ENCODE measurements around the gene PMAIP1.

- TF ChIP-seq, protein P1, sequence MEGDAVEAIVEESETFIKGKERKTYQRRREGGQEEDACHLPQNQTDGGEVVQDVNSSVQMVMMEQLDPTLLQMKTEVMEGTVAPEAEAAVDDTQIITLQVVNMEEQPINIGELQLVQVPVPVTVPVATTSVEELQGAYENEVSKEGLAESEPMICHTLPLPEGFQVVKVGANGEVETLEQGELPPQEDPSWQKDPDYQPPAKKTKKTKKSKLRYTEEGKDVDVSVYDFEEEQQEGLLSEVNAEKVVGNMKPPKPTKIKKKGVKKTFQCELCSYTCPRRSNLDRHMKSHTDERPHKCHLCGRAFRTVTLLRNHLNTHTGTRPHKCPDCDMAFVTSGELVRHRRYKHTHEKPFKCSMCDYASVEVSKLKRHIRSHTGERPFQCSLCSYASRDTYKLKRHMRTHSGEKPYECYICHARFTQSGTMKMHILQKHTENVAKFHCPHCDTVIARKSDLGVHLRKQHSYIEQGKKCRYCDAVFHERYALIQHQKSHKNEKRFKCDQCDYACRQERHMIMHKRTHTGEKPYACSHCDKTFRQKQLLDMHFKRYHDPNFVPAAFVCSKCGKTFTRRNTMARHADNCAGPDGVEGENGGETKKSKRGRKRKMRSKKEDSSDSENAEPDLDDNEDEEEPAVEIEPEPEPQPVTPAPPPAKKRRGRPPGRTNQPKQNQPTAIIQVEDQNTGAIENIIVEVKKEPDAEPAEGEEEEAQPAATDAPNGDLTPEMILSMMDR (optimal IDR thresholded peaks at IDR 0.05 in 1 of 3, IDR thresholded peaks at IDR 0.05 in 1 of 3, conservative IDR thresholded peaks at IDR 0.05 in 1 of 3; ENCODE audit: extremely low read depth in 1 of 3, insufficient read depth in 2 of 3, low read length in 3 of 3), result no peak
- TF ChIP-seq EZH2 (IDR thresholded peaks at IDR 0.05; ENCODE audit: low read length), result no peak
Observed at GRCh38 chr18:59929621-59930295, 30.0 kb downstream of the PMAIP1 start.
